ENCODE results near the gene EIF2D. TPM values are rescaled to one million over a fixed set of nuclear protein-coding genes. Genes with fewer than 3 reads are reported as not detected.
A peak's percentile ranks its signal among the peaks of the same experiment; 100 is the strongest.

EIF2D gene
- total and polyA plus RNA-seq, 4 donors: 14.7 to 30.0 (median 22.1) TPM

DNA sequence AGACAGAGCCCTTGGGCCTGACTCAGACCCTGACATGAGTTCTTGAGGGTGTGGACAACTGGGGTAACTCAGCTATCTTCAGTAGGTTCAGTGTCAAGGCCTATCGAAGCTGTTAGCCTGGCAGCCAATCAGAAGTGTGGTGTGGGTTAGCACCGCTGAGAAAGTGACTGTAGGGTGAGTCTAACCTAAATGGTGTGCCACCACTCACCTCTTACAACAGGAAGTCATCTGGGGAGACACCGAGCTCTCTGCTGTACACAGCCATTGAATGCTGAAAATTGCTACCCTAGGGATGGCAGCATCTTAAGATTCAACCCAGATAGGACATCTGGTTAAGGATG is 60.3 kb downstream of the EIF2D start:
- no peaks in the 10 kb centered on the region for H3K27me3 ChIP-seq (ENCODE audit: control insufficient read depth in 4 of 4, insufficient read depth in 4 of 4, low read length in 3 of 4)
- TF ChIP-seq, protein P1, sequence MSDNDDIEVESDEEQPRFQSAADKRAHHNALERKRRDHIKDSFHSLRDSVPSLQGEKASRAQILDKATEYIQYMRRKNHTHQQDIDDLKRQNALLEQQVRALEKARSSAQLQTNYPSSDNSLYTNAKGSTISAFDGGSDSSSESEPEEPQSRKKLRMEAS (IDR thresholded peaks at IDR 0.05): no peak
- TF ChIP-seq, protein P2, sequence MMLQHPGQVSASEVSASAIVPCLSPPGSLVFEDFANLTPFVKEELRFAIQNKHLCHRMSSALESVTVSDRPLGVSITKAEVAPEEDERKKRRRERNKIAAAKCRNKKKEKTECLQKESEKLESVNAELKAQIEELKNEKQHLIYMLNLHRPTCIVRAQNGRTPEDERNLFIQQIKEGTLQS (IDR thresholded peaks at IDR 0.05): no peak
- TF ChIP-seq, protein P3, sequence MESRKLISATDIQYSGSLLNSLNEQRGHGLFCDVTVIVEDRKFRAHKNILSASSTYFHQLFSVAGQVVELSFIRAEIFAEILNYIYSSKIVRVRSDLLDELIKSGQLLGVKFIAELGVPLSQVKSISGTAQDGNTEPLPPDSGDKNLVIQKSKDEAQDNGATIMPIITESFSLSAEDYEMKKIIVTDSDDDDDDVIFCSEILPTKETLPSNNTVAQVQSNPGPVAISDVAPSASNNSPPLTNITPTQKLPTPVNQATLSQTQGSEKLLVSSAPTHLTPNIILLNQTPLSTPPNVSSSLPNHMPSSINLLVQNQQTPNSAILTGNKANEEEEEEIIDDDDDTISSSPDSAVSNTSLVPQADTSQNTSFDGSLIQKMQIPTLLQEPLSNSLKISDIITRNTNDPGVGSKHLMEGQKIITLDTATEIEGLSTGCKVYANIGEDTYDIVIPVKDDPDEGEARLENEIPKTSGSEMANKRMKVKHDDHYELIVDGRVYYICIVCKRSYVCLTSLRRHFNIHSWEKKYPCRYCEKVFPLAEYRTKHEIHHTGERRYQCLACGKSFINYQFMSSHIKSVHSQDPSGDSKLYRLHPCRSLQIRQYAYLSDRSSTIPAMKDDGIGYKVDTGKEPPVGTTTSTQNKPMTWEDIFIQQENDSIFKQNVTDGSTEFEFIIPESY (IDR thresholded peaks at IDR 0.05): no peak
- TF ChIP-seq SP1 (IDR thresholded peaks at IDR 0.05) (no peak), TAF1 (conservative IDR thresholded peaks at IDR 0.05) (no peak), HNF4A (conservative IDR thresholded peaks at IDR 0.05) (no peak), EGR1 (IDR thresholded peaks at IDR 0.05; ENCODE audit: low read depth in 2 of 2) (no peak), HNF4G (IDR thresholded peaks at IDR 0.05) (no peak), RXRA (IDR thresholded peaks at IDR 0.05) (no peak), FOXA2 (IDR thresholded peaks at IDR 0.05) (no peak)
- TF ChIP-seq, protein P4, sequence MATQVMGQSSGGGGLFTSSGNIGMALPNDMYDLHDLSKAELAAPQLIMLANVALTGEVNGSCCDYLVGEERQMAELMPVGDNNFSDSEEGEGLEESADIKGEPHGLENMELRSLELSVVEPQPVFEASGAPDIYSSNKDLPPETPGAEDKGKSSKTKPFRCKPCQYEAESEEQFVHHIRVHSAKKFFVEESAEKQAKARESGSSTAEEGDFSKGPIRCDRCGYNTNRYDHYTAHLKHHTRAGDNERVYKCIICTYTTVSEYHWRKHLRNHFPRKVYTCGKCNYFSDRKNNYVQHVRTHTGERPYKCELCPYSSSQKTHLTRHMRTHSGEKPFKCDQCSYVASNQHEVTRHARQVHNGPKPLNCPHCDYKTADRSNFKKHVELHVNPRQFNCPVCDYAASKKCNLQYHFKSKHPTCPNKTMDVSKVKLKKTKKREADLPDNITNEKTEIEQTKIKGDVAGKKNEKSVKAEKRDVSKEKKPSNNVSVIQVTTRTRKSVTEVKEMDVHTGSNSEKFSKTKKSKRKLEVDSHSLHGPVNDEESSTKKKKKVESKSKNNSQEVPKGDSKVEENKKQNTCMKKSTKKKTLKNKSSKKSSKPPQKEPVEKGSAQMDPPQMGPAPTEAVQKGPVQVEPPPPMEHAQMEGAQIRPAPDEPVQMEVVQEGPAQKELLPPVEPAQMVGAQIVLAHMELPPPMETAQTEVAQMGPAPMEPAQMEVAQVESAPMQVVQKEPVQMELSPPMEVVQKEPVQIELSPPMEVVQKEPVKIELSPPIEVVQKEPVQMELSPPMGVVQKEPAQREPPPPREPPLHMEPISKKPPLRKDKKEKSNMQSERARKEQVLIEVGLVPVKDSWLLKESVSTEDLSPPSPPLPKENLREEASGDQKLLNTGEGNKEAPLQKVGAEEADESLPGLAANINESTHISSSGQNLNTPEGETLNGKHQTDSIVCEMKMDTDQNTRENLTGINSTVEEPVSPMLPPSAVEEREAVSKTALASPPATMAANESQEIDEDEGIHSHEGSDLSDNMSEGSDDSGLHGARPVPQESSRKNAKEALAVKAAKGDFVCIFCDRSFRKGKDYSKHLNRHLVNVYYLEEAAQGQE (IDR thresholded peaks at IDR 0.05): no peak
- TF ChIP-seq, protein P5, sequence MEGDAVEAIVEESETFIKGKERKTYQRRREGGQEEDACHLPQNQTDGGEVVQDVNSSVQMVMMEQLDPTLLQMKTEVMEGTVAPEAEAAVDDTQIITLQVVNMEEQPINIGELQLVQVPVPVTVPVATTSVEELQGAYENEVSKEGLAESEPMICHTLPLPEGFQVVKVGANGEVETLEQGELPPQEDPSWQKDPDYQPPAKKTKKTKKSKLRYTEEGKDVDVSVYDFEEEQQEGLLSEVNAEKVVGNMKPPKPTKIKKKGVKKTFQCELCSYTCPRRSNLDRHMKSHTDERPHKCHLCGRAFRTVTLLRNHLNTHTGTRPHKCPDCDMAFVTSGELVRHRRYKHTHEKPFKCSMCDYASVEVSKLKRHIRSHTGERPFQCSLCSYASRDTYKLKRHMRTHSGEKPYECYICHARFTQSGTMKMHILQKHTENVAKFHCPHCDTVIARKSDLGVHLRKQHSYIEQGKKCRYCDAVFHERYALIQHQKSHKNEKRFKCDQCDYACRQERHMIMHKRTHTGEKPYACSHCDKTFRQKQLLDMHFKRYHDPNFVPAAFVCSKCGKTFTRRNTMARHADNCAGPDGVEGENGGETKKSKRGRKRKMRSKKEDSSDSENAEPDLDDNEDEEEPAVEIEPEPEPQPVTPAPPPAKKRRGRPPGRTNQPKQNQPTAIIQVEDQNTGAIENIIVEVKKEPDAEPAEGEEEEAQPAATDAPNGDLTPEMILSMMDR (IDR thresholded peaks at IDR 0.05; ENCODE audit: low read depth, low read length, missing input control): no peak
- peaks cover 5 to 31% (median 22%) of the 10 kb centered on the region in 4 donors for H3K4me1 ChIP-seq (ENCODE audit: control insufficient read depth in 4 of 4, insufficient read depth in 4 of 4, low read length in 3 of 4)
- 92% methylated on average over 3 of the region's 3 CpGs for WGBS
- H3K36me3 ChIP-seq (ENCODE audit: control insufficient read depth in 4 of 4, insufficient read depth in 3 of 4, low read depth in 1 of 4, low read length in 3 of 4): no peaks in the 10 kb centered on the region
- DNase-seq (ENCODE audit: low spot score): no peak
- no peaks in the 10 kb centered on the region for H3K9me3 ChIP-seq (ENCODE audit: control insufficient read depth in 4 of 4, low read length in 3 of 4)
- no peak overlapping the region for H3K27ac ChIP-seq (ENCODE audit: low read depth in 1 of 2, low read length in 2 of 2)
- no peak overlapping the region for H3K9ac ChIP-seq (ENCODE audit: low read depth in 1 of 2, low read length in 2 of 2)
- no peak overlapping the region for H3K4me3 ChIP-seq (ENCODE audit: low read depth in 1 of 3, low read length in 3 of 3)

DNA sequence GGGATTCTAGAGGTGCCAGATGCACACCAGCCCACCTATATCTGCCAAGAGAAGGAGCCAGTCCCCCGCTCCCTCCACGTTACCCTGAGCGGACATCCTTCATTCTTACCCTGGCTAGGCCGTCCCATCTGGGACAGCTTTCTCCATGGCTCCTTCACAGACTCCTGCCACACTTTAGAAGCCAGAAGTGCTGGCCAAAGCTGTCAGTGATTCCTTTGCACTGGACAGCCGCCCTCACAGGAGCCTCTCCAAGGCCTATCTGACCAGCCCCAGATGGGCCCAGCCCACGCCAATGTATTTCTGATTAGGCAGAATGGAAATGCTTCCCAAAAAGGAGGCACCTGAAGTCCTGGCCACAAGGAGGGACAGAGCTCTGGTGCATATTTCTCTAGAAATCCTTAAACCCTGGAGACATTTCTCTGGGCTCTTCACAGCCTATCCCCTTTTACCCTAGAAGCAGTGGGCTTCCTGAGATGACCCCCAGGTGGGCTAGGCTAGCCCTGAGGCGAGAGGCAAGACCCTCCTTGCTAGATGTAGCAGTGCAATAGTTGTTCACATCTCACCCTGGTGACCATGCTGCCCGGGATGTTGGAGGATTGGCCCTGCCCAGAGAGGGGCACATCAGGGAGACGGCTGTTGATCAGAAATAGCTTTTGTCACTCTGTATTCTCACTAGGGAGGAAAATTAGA is 60.8 kb downstream of the EIF2D start:
- no peaks in the 10 kb centered on the region for H3K36me3 ChIP-seq (ENCODE audit: control insufficient read depth in 4 of 4, insufficient read depth in 3 of 4, low read depth in 1 of 4, low read length in 3 of 4)
- no peak for TF ChIP-seq HNF4A (conservative IDR thresholded peaks at IDR 0.05)
- no peak for TF ChIP-seq HNF4G (IDR thresholded peaks at IDR 0.05)
- H3K4me1 ChIP-seq (ENCODE audit: control insufficient read depth in 4 of 4, insufficient read depth in 4 of 4, low read length in 3 of 4): peaks cover 5 to 29% (median 20%) of the 10 kb centered on the region in 4 donors
- no peaks in the 10 kb centered on the region for H3K27me3 ChIP-seq (ENCODE audit: control insufficient read depth in 4 of 4, insufficient read depth in 4 of 4, low read length in 3 of 4)
- WGBS: 95% methylated on average over 9 of the region's 9 CpGs
- H3K9ac ChIP-seq (ENCODE audit: low read depth in 1 of 2, low read length in 2 of 2): no peak overlapping the region
- peak overlapping the region in 1 of 2 donors; percentile 21 for H3K27ac ChIP-seq (ENCODE audit: low read depth in 1 of 2, low read length in 2 of 2)
- DNase-seq (ENCODE audit: low spot score): no peak
- H3K4me3 ChIP-seq (ENCODE audit: low read depth in 1 of 3, low read length in 3 of 3): no peak overlapping the region
- no peaks in the 10 kb centered on the region for H3K9me3 ChIP-seq (ENCODE audit: control insufficient read depth in 4 of 4, low read length in 3 of 4)
